KOPT-K1 (cell line): ENCODE data around the gene VWA3B.

ENCODE experiments used
- H3K27ac ChIP-seq: fragments of 200-600 bp; sonication (generic); 2 replicates; pipeline ENCODE4 v1.5.1; 2016; ENCODE audit warnings: antibody characterized with exemption, mild to moderate bottlenecking, low read depth, low read length; ENCODE audit not compliant: poor library complexity, severe bottlenecking
- H3K36me3 ChIP-seq: fragments of 200-600 bp; sonication (generic); 2 replicates; pipeline ENCODE4 v1.5.1; 2017; ENCODE audit warnings: antibody characterized with exemption, mild to moderate bottlenecking, low read length, moderate library complexity; ENCODE audit not compliant: insufficient read depth
- H3K9me3 ChIP-seq: fragments of 200-600 bp; sonication (generic); 2 replicates; pipeline ENCODE4 v1.5.1; 2017; ENCODE audit warnings: antibody characterized with exemption, low read length, mild to moderate bottlenecking; ENCODE audit not compliant: insufficient read depth, poor library complexity, severe bottlenecking

VWA3B gene

GRCh38 chr2:98350411-98350810, 263.4 kb downstream of the VWA3B start:
- H3K27ac ChIP-seq: no peak overlapping the region

GRCh38 chr2:98355881-98356280, 268.9 kb downstream of the VWA3B start:
- Histone ChIP-seq H3K36me3 (no peaks in the 10 kb centered on the region), H3K27ac (no peak overlapping the region), H3K9me3 (peaks cover 26% of the 10 kb centered on the region)

More at GRCh38 chr2:98350411-98350810, 263.4 kb downstream of the VWA3B start:
- Histone ChIP-seq H3K9me3 (peaks cover 33% of the 10 kb centered on the region), H3K36me3 (no peaks in the 10 kb centered on the region)

GRCh38 chr2:98356729-98357128, 269.8 kb downstream of the VWA3B start:
- Histone ChIP-seq H3K36me3 (no peaks in the 10 kb centered on the region), H3K9me3 (peaks cover 19% of the 10 kb centered on the region), H3K27ac (no peak overlapping the region)

- no peaks in the 10 kb centered on the region for H3K36me3 ChIP-seq
- H3K9me3 ChIP-seq: peaks cover 9% of the 10 kb centered on the region
- no peak overlapping the region for H3K27ac ChIP-seq
Observed at GRCh38 chr2:98357849-98358248, 270.9 kb downstream of the VWA3B start.

- no peaks in the 10 kb centered on the region for H3K36me3 ChIP-seq
- no peaks in the 10 kb centered on the region for H3K9me3 ChIP-seq
- no peak overlapping the region for H3K27ac ChIP-seq
Observed at GRCh38 chr2:98359986-98360385, 273.0 kb downstream of the VWA3B start.
